Gastroesophageal sphincter (tissue), 3 donors: ENCODE data around the gene GABRR2.

Experiments
- POLR2A ChIP-seq, 2 donors: fragments of 450-650 bp; IDR thresholded peaks; one replicate each; pipeline ENCODE4 v1.6.1; 2017; ENCODE audit warnings: antibody characterized with exemption in 2 of 2, mild to moderate bottlenecking in 2 of 2, moderate library complexity in 1 of 2
- POLR2AphosphoS5 ChIP-seq: sonication (generic); formaldehyde crosslinking; IDR thresholded peaks from one replicate; pipeline ENCODE4 v1.6.1; 2017; ENCODE audit warnings: antibody characterized with exemption
- TF ChIP-seq, protein P1 (sequence below), 4 experiments: fragments of 200-600 bp in 2 of 4; fragments of 450-650 bp in 2 of 4; sonication (generic) in 1 of 4; IDR thresholded peaks; one replicate each; pipeline ENCODE4 v1.5.1; 2017 to 2019; ENCODE audit warnings: antibody characterized with exemption in 4 of 4, mild to moderate bottlenecking in 2 of 4, moderate library complexity in 2 of 4

DNA sequence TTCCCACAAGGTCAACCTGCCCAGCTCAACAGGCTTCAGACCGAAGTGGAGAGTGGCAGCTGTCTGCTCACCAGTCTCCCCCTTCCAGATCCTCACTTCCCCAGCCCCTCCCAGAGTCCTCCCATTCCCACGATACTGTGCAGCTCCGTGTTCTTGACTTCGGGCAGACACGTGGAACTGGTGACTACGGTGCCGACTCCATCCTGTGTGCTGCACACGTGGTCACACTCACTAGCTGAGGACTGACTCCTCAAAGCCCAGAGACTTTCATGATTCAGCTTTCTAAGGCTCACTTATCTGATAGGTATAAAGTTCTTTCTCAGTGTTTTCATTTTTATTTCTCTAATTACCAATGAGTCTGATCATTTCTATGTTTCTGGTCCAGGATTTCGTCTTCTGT is 32.4 kb downstream of the GABRR2 start:
- TF ChIP-seq POLR2AphosphoS5 (no peak), POLR2A (IDR thresholded peaks at IDR 0.05) (no peak)
- TF ChIP-seq, protein P1, sequence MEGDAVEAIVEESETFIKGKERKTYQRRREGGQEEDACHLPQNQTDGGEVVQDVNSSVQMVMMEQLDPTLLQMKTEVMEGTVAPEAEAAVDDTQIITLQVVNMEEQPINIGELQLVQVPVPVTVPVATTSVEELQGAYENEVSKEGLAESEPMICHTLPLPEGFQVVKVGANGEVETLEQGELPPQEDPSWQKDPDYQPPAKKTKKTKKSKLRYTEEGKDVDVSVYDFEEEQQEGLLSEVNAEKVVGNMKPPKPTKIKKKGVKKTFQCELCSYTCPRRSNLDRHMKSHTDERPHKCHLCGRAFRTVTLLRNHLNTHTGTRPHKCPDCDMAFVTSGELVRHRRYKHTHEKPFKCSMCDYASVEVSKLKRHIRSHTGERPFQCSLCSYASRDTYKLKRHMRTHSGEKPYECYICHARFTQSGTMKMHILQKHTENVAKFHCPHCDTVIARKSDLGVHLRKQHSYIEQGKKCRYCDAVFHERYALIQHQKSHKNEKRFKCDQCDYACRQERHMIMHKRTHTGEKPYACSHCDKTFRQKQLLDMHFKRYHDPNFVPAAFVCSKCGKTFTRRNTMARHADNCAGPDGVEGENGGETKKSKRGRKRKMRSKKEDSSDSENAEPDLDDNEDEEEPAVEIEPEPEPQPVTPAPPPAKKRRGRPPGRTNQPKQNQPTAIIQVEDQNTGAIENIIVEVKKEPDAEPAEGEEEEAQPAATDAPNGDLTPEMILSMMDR (IDR thresholded peaks at IDR 0.05): no peak
